ENCODE measurements around the gene NDUFA6. TPM values are rescaled to one million over a fixed set of nuclear protein-coding genes. Genes with fewer than 3 reads are reported as not detected.
"Not testable (repeated sequence)": the region's sequence is repeated elsewhere in the genome, so short reads cannot be mapped to it uniquely, and the experiment has no call there.

NDUFA6 gene
- total and polyA plus RNA-seq, 7 donors: 149 to 253 (median 181) TPM

GRCh38 chr22:42111798-42112197 lies 21.2 kb upstream of the NDUFA6 start:
- ATAC-seq: no peak
- H3K4me1 ChIP-seq: peaks cover 3% of the 10 kb centered on the region
- no peak for DNase-seq
- no peak overlapping the region for H3K4me3 ChIP-seq
- no peaks in the 10 kb centered on the region for H3K27me3 ChIP-seq (ENCODE audit: insufficient read depth in 3 of 3, low read length in 2 of 3)
- no peaks in the 10 kb centered on the region for H3K9me3 ChIP-seq
- intact Hi-C loops (cut with DNase I): loop anchor here (2.0 to 5.0 kb wide), 2 partner anchors 19 to 144 kb away; partner anchors contain the start of gene SEPTIN3 (in 1 of the 2)
- no peak overlapping the region for H3K27ac ChIP-seq
- H3K36me3 ChIP-seq (ENCODE audit: insufficient read depth in 1 of 2, low read depth in 1 of 2): no peaks in the 10 kb centered on the region
- 52 to 82% (median 58%) methylated on average over 4 of the region's 4 CpGs for WGBS, 3 donors
- no peak for TF ChIP-seq CTCF (IDR thresholded peaks at IDR 0.05)

GRCh38 chr22:42108848-42109247 lies 18.3 kb upstream of the NDUFA6 start:
- Histone ChIP-seq H3K4me1 (no peaks in the 10 kb centered on the region), H3K27ac (no peak overlapping the region), H3K36me3 (ENCODE audit: insufficient read depth in 1 of 2, low read depth in 1 of 2) (no peaks in the 10 kb centered on the region), H3K4me3 (no peak overlapping the region), H3K9me3 (peaks cover 5% of the 10 kb centered on the region), H3K27me3 (ENCODE audit: insufficient read depth in 3 of 3, low read length in 2 of 3) (no peaks in the 10 kb centered on the region)
- ATAC-seq: no peak
- intact Hi-C loops (cut with DNase I): no loop called here
- no peak for TF ChIP-seq CTCF (IDR thresholded peaks at IDR 0.05)
- no peak for DNase-seq
- 71 to 76% (median 75%) methylated on average over 18 of the region's 18 CpGs for WGBS, 3 donors

- ATAC-seq; intact Hi-C loops (cut with DNase I); DNase-seq; H3K27ac ChIP-seq; H3K4me1 ChIP-seq; H3K36me3 ChIP-seq (ENCODE audit: insufficient read depth in 1 of 2, low read depth in 1 of 2); H3K4me3 ChIP-seq; H3K27me3 ChIP-seq (ENCODE audit: insufficient read depth in 3 of 3, low read length in 2 of 3): not testable (repeated sequence)
- 94 to 97% (median 96%) methylated on average over 6 of the region's 6 CpGs for WGBS, 3 donors
- H3K9me3 ChIP-seq: peaks cover 19% of the 10 kb centered on the region
Observed at GRCh38 chr22:42104332-42104860, 13.8 kb upstream of the NDUFA6 start.

GRCh38 chr22:42101199-42101598 lies 10.6 kb upstream of the NDUFA6 start:
- Histone ChIP-seq H3K9me3 (peaks cover 19% of the 10 kb centered on the region), H3K36me3 (ENCODE audit: insufficient read depth in 1 of 2, low read depth in 1 of 2) (peaks cover 0 to 5% of the 10 kb centered on the region in 2 donors), H3K27me3 (ENCODE audit: insufficient read depth in 3 of 3, low read length in 2 of 3) (no peaks in the 10 kb centered on the region), H3K4me3 (no peak overlapping the region), H3K27ac (no peak overlapping the region), H3K4me1 (no peaks in the 10 kb centered on the region)
- DNase-seq: no peak
- WGBS, 3 donors: 95 to 98% (median 97%) methylated on average over 3 of the region's 3 CpGs
- no peak for TF ChIP-seq CTCF (IDR thresholded peaks at IDR 0.05)
- ATAC-seq: no peak
- intact Hi-C loops (cut with DNase I): no loop called here

GRCh38 chr22:42091455-42091782 lies 847 bp upstream of the NDUFA6 start:
- Histone ChIP-seq H3K27ac (peak overlapping the region; percentile 98), H3K9me3 (no peaks in the 10 kb centered on the region), H3K27me3 (ENCODE audit: insufficient read depth in 3 of 3, low read length in 2 of 3) (no peaks in the 10 kb centered on the region), H3K36me3 (ENCODE audit: insufficient read depth in 1 of 2, low read depth in 1 of 2) (peaks cover 2 to 17% of the 10 kb centered on the region in 2 donors), H3K4me3 (peak overlapping the region; percentile 93), H3K4me1 (peaks cover 22% of the 10 kb centered on the region)
- ATAC-seq (no peak), DNase-seq (no peak)
- no peak for TF ChIP-seq CTCF (IDR thresholded peaks at IDR 0.05)
- 30 to 33% (median 32%) methylated on average over 7 of the region's 7 CpGs for WGBS, 3 donors
- intact Hi-C loops (cut with DNase I): loop anchor here (2.0 to 5.0 kb wide), 2 partner anchors 345 to 346 kb away; no protein-coding TSS in a partner anchor

All from psoas muscle (tissue), 8 donors.